SH-SY5Y (cell line): ENCODE measurements around the gene SPATA16.
A peak's percentile ranks its signal among the peaks of the same experiment; 100 is the strongest.

ENCODE experiments used
- GATA2 ChIP-seq: IDR thresholded peaks from 2 replicates; pipeline ENCODE4 v1.6.1; 2011; ENCODE audit warnings: mild to moderate bottlenecking, low read depth, low read length
- GATA3 ChIP-seq: IDR thresholded peaks from 2 replicates; pipeline ENCODE4 v1.6.1; 2011; ENCODE audit warnings: low read depth, mild to moderate bottlenecking, low read length, moderate library complexity

SPATA16 gene

GRCh38 chr3:172859041-172859440 lies 282.0 kb downstream of the SPATA16 start:
- TF ChIP-seq GATA3 = no peak

- TF ChIP-seq GATA3 (no peak), GATA2 (no peak)
Measured at GRCh38 chr3:172856795-172857742, 284.0 kb downstream of the SPATA16 start.

- TF ChIP-seq GATA2 (no peak), GATA3 (no peak)
Measured at GRCh38 chr3:172855037-172855436, 286.0 kb downstream of the SPATA16 start.

GRCh38 chr3:172853921-172854666 lies 286.9 kb downstream of the SPATA16 start:
- TF ChIP-seq GATA3 = no peak
- TF ChIP-seq GATA2 = no peak

- TF ChIP-seq GATA3 = no peak
- no peak for TF ChIP-seq GATA2
Measured at GRCh38 chr3:172853005-172853404, 288.0 kb downstream of the SPATA16 start.

- no peak for TF ChIP-seq GATA2
- TF ChIP-seq GATA3 = no peak
Measured at GRCh38 chr3:172848910-172849309, 292.1 kb downstream of the SPATA16 start.

GRCh38 chr3:172847292-172847691 lies 293.7 kb downstream of the SPATA16 start:
- TF ChIP-seq GATA2 (no peak), GATA3 (no peak)

- TF ChIP-seq GATA3 = no peak
- no peak for TF ChIP-seq GATA2
Measured at GRCh38 chr3:172846706-172847105, 294.3 kb downstream of the SPATA16 start.

- TF ChIP-seq GATA3 (no peak), GATA2 (no peak)
Measured at GRCh38 chr3:172846103-172846561, 294.9 kb downstream of the SPATA16 start.

- TF ChIP-seq GATA3 = peak; percentile 63
- peak; percentile 37; the same call in 1 of the 2 replicates for TF ChIP-seq GATA2
Measured at GRCh38 chr3:172844428-172844827, 296.6 kb downstream of the SPATA16 start.

GRCh38 chr3:172840913-172841312 lies 300.1 kb downstream of the SPATA16 start:
- TF ChIP-seq GATA3 (no peak), GATA2 (no peak)

- TF ChIP-seq GATA3 (no peak), GATA2 (no peak)
Measured at GRCh38 chr3:172840463-172840862, 300.6 kb downstream of the SPATA16 start.

- no peak for TF ChIP-seq GATA3
- TF ChIP-seq GATA2 = no peak
Measured at GRCh38 chr3:172839679-172840078, 301.4 kb downstream of the SPATA16 start.
